T-helper 1 cell treated with Interleukin-12 subunit alpha and Interleukin-12 subunit beta and Interleukin-4 antibody, amounts not matched to agents 30 μg/mL and 1 μg/mL, for 36 hours (primary cell): Measurements from ENCODE around the gene TMC8.

ENCODE experiments used
- H3K27ac Mint-ChIP-seq: one replicate; pipeline ENCODE4 v1.8.0; 2021; ENCODE audit warnings: mild to moderate bottlenecking, mixed read lengths
- H3K27me3 Mint-ChIP-seq: one replicate; pipeline ENCODE4 v1.8.0; 2021; ENCODE audit warnings: low read depth, mixed read lengths
- H3K36me3 Mint-ChIP-seq: one replicate; pipeline ENCODE4 v1.8.0; 2021; ENCODE audit warnings: low read depth, mixed read lengths
- H3K4me1 Mint-ChIP-seq: one replicate; pipeline ENCODE4 v1.8.0; 2021; ENCODE audit warnings: low read depth, mixed read lengths
- H3K4me3 Mint-ChIP-seq: one replicate; pipeline ENCODE4 v1.8.0; 2021; ENCODE audit warnings: mild to moderate bottlenecking, moderate library complexity, mixed read lengths
- H3K9me3 Mint-ChIP-seq: one replicate; pipeline ENCODE4 v1.8.0; 2021; ENCODE audit warnings: mixed read lengths

The TMC8 gene

DNA sequence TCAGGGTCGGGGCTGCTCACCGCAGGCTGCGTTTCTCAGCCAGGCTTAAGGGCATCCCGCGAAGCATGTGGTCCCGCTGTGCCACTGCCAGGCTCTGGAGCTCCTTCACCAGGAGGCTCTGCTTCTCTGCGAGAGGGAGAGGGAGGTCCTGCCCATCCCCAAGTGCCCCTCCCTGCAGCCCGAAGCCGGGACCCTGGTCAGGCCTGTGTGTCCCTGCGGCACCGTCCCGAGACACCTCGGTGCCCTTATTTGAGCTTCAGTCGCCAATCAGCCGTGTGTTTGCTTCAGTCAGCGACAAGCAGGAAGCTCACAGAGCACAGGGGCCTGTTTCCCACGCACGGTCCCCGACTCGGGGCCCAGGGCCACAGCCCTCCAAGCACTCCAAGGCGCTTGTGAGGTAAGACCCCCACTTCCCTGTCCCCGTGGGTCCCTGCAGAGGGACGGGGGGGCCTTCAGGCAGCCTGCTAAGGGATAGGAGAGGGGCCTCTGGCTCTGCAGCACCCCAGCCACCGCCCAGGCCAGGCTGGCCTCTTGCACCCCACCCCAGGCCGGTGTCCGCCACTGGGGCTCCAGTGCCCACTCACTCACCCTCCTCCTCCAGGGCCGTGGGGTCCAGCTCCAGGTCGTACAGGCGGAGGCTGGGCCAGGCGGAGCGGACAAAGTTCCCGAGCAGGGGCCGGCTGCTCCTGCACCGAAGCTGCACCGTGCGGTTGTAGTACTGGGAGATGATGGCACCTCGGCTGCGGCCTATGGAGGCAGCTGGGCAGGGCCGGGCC is 5.2 kb upstream of the TMC8 start:
- H3K27ac Mint-ChIP-seq = peak overlapping the region; percentile 26
- H3K9me3 Mint-ChIP-seq = no peaks in the 10 kb centered on the region
- H3K27me3 Mint-ChIP-seq = no peaks in the 10 kb centered on the region
- H3K36me3 Mint-ChIP-seq = peaks cover 46% of the 10 kb centered on the region
- H3K4me1 Mint-ChIP-seq = peaks cover 49% of the 10 kb centered on the region
- H3K4me3 Mint-ChIP-seq = peak overlapping the region; percentile 88

DNA sequence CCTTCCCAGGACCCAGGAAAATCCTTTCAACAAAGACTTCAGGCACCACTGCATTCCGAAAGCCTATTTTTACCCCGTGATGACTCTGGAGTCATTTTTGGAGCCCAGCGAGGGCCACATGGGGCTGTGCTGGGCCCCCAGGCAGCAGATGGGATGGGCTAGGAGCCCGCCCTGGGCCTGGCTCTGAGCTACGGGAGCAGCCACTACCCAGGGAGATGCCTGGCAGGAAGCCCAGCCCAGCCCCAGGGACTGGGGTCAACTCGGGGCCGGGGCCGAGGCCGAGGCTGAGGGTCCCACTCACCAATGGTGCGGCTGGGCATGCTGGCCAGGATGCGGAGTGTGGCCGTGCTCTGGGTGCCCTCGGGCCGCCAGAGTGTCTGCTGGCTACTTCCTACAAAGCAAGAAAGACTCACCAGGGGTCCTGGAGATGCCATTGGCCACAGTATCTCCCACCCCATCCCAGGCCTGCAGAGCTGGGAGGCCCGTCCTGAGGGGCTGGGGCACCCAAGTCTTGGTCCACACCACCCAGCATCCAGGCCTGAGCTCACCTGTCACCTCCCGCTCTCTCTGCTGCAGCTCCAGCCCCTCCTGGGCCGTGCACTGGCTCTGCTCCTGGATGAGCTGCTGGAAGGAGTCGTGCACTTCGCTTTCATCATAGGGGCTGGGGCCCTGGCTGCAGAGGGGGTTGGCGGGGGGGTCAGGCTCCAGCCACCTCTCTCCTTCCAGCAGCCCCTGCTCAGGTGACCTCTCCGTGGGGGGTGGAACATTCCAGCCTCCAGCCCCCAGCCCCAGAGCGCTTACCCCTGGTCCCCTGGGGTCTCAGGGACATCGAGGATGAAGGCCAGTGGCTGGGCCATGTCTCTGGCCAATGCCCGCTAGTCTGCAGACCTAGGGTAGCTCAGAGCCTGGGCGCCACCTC is 4.3 kb upstream of the TMC8 start:
- Mint-ChIP-seq H3K36me3 (peaks cover 43% of the 10 kb centered on the region), H3K27ac (peak overlapping the region; percentile 68), H3K9me3 (no peaks in the 10 kb centered on the region), H3K27me3 (no peaks in the 10 kb centered on the region), H3K4me1 (peaks cover 47% of the 10 kb centered on the region), H3K4me3 (peak overlapping the region; percentile 88)

DNA sequence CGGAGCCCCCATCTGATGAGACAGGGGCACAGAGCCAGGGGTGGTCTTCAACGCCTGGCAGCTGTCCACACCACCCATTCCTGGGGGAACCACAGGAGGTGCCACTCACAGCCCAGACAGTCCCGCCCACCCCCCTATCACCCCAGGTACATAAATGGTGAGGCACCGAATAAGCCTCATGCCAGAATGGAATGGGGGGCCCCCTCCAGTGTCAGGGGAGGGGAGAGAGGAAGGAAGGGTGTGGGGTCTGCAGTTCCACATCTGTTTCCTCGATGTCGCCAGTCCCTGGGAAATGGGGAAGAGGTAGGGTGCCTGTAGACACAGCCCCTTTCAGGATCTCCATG is 3.7 kb upstream of the TMC8 start:
- H3K27ac Mint-ChIP-seq = peak overlapping the region; percentile 82
- H3K9me3 Mint-ChIP-seq = no peaks in the 10 kb centered on the region
- peaks cover 43% of the 10 kb centered on the region for H3K4me1 Mint-ChIP-seq
- peaks cover 38% of the 10 kb centered on the region for H3K36me3 Mint-ChIP-seq
- H3K27me3 Mint-ChIP-seq = no peaks in the 10 kb centered on the region
- H3K4me3 Mint-ChIP-seq = peak overlapping the region; percentile 88

DNA sequence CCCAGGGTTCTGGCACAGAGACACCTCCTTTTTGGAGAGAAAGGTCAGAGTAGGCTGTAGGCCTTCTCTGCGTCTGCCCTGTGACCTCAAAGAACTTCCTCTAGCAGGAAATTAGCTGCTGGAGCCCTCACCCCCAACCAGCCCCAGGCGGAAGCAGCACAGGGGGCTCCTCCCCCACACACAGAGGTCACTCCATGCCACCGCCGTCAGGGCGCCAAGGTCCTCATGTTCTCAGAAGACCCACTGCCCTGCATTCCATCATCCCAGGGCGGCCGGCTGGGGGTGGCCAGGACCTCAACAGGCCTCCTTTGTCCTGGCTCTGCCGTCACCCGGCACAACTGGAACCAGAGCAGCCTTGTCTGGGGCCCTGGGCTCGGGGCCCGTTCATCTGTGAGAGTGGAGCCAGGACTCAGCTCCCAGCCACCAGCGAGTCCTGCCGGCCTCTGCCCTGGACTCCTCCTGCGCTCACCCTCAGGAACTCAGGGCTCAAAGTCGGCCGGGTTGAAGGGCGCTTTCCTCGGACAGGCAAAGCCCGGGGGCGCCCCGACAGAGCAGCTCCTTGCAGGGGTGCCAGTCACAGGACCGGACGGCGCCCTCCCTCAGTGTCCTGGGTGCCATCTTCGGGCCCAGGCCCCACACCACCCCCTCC is 3.2 kb upstream of the TMC8 start:
- peak overlapping the region; percentile 88 for H3K4me3 Mint-ChIP-seq
- peak overlapping the region; percentile 82 for H3K27ac Mint-ChIP-seq
- H3K9me3 Mint-ChIP-seq = no peaks in the 10 kb centered on the region
- no peaks in the 10 kb centered on the region for H3K27me3 Mint-ChIP-seq
- H3K36me3 Mint-ChIP-seq = peaks cover 38% of the 10 kb centered on the region
- peaks cover 40% of the 10 kb centered on the region for H3K4me1 Mint-ChIP-seq

DNA sequence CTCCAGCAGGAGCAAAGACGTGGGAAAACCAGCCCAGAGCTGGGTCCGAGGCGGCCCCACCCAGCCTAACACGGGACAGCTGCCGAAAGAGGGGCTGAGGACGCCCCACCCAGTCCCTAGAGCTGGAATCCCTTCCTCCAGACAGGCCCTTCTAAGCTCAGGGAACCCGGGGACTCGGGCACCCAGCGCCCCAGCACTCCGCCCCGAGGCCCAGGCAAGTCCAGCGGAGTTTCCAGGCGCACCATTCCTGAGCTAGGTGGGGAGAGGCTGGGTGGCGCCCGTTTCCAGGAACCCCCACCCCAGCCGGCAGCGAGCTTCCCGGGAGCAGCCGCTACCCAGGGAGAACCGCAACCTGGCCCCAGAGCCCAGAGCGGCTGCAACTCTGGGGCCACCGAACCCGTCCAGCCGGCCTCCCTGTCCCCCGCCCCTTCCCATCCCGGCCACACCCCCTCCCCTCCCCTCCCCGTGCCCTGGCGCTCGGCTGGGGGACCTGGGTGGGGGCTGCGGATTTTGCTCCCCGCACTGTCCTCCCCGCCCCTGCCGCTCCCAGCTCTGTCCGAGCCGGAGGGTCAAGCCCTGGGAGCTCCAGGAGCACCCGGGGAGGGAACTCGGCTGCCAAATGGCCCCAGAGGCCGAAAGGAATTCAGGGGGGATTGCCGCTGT is 2.6 kb upstream of the TMC8 start:
- H3K4me3 Mint-ChIP-seq = peak overlapping the region; percentile 88
- H3K27ac Mint-ChIP-seq = peak overlapping the region; percentile 82
- no peaks in the 10 kb centered on the region for H3K9me3 Mint-ChIP-seq
- H3K4me1 Mint-ChIP-seq = peaks cover 38% of the 10 kb centered on the region
- H3K27me3 Mint-ChIP-seq = no peaks in the 10 kb centered on the region
- peaks cover 36% of the 10 kb centered on the region for H3K36me3 Mint-ChIP-seq

DNA sequence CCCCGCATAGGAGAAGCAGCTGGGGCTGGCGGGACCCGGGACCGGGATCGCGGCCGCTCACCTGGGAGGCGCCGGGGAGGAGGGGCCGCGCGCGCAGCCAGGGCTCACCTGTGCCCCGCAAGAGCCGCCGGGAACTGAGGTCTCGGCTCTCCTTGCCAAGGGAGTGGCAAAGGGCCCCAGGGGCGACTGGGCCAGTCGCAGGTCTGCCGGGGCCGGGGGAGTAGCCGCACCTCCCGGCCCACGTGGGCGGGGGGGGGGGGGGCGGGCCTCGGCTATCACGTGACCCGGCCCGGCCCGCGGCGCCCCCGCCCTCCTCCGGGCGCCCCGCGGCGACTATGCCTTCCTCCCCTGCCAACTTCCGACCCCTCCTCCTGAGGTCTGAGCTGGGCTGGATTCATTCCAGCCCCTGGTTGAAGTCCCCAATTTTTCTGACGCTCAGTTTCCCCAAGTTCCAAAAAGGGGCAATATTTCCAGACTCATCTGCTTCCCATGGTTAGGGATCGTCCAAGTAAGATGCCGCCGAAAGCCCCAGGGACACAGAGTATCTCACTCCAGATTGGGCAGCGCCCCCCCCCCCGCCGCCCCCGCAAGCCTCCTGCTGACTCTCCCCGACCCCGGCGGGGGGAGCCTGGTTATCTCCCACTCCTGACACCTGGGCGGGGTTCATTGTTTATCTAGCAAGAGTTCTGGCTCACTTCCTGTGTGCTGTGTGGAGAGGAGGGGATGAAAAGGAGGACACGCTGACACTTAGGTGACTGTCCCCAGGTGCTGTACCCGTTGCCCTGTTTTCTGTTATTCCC is 1.8 kb upstream of the TMC8 start, which contains the start of gene TMC6:
Gene TMC6, minus strand, starts transcription at position 205 of the 800 bp plus-strand sequence. CDS start 1,923 bp downstream, outside the sequence.
- peak within 1 kb of the TSS; percentile 98 for H3K4me3 Mint-ChIP-seq
- no peaks in the 10 kb centered on the region for H3K9me3 Mint-ChIP-seq
- peaks cover 36% of the 10 kb centered on the region for H3K36me3 Mint-ChIP-seq
- peak within 1 kb of the TSS; percentile 98 for H3K27ac Mint-ChIP-seq
- H3K4me1 Mint-ChIP-seq = peaks cover 35% of the 10 kb centered on the region
- H3K27me3 Mint-ChIP-seq = no peaks in the 10 kb centered on the region

DNA sequence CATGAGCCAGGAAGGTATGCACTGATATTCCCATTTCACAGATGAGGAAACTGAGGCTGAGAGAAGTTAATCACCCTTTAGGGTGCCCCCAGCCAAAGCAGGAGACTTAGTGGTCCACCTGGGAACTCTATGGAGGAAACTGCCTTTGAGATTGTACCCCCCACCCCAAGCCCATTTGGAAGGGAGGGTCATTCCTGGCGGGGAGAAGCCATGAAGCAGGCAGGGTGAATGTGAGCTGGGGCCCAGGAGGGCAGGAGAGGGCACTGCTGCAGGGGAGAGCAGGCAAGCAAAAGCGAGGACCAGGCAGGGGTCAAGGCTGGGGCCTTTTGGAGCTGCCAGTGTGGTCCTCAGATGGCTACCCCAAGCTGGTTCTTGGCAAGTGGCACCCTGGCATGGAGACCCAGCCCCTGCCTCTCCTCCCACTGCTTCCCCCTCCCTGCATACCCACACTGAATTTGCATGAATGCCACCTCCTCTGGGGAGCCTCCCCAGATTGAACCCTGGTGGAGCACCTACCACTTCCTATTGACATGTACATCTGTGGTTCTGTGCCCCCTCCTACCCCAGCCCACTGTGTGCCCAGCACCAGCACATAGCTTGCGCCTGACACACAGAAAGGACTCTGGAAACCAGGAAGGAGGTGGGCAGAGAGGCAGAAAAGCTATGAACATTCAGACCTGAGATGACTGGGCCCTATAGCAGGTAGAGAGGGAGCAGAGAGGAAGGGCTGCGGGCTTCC is 1.1 kb upstream of the TMC8 start:
- H3K27ac Mint-ChIP-seq = peak overlapping the region; percentile 98
- peaks cover 39% of the 10 kb centered on the region for H3K36me3 Mint-ChIP-seq
- H3K4me1 Mint-ChIP-seq = peaks cover 40% of the 10 kb centered on the region
- no peaks in the 10 kb centered on the region for H3K9me3 Mint-ChIP-seq
- H3K4me3 Mint-ChIP-seq = peak overlapping the region; percentile 98
- H3K27me3 Mint-ChIP-seq = no peaks in the 10 kb centered on the region

DNA sequence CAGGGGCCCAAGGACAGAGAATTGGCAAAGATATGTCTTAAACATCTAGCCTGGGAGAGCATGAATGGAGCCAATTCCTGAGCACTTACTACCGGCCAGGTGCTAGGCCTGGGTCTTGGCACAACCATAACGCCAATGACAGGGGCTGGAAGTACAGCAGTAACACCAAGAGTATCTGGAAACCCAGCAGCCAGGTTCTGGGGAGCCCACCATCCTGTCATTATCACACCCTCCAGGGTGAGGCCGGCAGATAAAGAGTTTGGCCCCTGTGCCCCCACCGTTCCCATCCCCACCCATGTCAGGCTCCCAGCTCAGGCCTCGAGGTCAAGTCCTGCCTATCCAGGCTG is 508 bp upstream of the TMC8 start:
- peak overlapping the region; percentile 98 for H3K27ac Mint-ChIP-seq
- no peaks in the 10 kb centered on the region for H3K27me3 Mint-ChIP-seq
- H3K4me3 Mint-ChIP-seq = peak overlapping the region; percentile 98
- peaks cover 43% of the 10 kb centered on the region for H3K4me1 Mint-ChIP-seq
- peaks cover 44% of the 10 kb centered on the region for H3K36me3 Mint-ChIP-seq
- H3K9me3 Mint-ChIP-seq = no peaks in the 10 kb centered on the region

DNA sequence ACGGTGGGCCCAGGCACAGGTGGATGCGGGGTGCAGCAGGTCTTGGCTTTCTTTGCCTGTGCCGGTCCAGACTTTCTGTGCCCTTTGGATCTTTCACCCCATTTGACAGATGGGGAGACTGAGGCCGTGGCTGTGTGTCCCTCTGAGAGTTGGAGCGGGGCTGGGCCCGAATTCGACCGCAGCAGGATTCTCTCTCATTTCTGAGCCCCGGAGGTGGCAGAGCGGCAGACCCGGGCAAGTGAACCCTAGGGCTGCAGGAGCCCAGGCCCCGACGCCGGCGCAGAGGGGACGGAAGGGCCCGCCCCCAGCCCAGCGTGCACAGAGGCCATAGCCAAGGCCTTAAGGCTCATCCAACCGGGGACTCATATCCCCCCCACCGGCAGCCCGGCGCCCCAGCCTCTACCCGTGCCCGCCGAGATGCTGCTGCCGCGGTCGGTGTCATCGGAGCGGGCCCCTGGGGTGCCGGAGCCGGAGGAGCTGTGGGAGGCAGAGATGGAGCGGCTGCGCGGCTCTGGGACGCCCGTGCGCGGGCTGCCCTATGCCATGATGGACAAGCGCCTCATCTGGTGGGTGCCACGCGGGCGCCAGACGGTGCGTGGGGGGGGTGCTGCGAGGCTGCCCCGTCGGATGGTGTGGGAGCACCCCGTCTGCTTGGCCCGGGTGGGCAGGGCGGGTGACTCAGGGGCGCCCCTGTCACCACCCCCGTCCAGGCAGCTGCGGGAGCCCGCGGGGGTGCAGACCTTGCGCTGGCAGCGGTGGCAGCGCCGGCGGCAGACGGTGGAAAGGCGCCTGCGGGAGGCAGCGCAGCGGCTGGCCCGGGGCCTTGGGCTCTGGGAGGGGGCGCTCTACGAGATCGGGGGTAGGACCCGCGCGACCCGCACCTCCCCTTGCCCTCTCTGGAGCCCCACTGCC is 857 bp downstream of the TMC8 start:
- Mint-ChIP-seq H3K4me3 (peak overlapping the region; percentile 98), H3K9me3 (no peaks in the 10 kb centered on the region), H3K36me3 (peaks cover 50% of the 10 kb centered on the region), H3K4me1 (peaks cover 47% of the 10 kb centered on the region), H3K27me3 (no peaks in the 10 kb centered on the region), H3K27ac (peak overlapping the region; percentile 98)

DNA sequence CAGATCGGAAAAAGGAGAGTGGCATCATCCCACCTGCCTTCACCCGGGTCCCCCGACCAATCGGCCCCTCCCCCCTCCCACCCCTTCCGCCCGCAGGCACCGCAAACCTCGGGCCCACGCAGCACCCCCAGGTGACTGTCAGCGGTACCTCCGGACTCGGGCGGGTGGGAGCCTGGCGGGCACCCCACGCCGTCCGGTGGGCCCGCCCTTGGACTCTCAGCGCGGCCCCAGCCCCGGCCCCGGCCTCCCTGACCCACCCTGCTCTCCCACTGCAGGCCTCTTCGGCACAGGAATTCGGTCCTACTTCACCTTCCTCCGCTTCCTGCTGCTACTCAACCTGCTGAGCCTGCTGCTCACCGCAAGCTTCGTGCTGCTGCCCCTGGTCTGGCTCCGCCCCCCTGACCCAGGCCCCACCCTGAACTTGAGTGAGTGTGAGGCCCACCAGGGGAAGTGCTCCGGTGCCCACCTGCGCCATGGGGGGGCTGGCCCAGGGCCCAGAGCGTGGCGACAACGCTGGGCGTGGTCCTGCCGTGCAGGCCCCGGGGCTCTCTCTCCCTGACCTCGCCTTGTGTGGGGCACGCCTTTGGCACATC is 1.6 kb downstream of the TMC8 start:
- peaks cover 51% of the 10 kb centered on the region for H3K36me3 Mint-ChIP-seq
- H3K9me3 Mint-ChIP-seq = no peaks in the 10 kb centered on the region
- peak overlapping the region; percentile 91 for H3K4me3 Mint-ChIP-seq
- no peaks in the 10 kb centered on the region for H3K27me3 Mint-ChIP-seq
- peak overlapping the region; percentile 74 for H3K27ac Mint-ChIP-seq
- H3K4me1 Mint-ChIP-seq = peaks cover 51% of the 10 kb centered on the region

DNA sequence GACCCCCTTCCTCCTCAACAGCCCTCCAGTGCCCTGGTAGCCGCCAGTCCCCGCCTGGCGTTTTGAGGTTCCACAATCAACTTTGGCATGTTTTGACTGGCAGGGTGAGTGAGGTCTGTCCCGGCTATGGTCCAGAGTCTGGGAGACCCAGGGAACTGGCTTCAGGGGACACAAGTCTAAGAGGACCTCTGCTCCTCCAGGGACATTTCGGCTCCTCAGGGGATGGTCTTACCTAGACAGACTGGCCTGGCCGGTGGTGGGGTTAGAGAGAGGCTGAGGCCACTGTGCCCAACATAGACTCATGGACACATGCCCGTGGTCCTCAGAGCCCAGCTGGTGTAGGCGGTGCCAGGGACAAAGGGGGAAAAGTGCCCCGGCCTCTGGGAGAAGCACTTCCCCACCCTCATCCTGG is 2.2 kb downstream of the TMC8 start:
- peaks cover 48% of the 10 kb centered on the region for H3K36me3 Mint-ChIP-seq

More for the DNA sequence above, 2.2 kb downstream of the TMC8 start:
- peak overlapping the region; percentile 74 for H3K27ac Mint-ChIP-seq
- H3K4me1 Mint-ChIP-seq = peaks cover 56% of the 10 kb centered on the region
- peak overlapping the region; percentile 91 for H3K4me3 Mint-ChIP-seq
- H3K9me3 Mint-ChIP-seq = no peaks in the 10 kb centered on the region
- H3K27me3 Mint-ChIP-seq = no peaks in the 10 kb centered on the region
